H9 (cell line): Measurements from ENCODE around the gene RELL1. TPM values are rescaled to one million over a fixed set of nuclear protein-coding genes. Genes with fewer than 3 reads are reported as not detected.

ENCODE experiments used
- DNase-seq: peaks from one replicate; pipeline ENCODE4 v3.0.0-alpha.2; 2017
- H2AFZ ChIP-seq: one replicate; pipeline ENCODE4 v1.6.1; 2013; ENCODE audit warnings: mild to moderate bottlenecking, low read length, control low read depth, moderate library complexity
- H2AK5ac ChIP-seq: 2 replicates; pipeline ENCODE4 v1.6.1; 2013; ENCODE audit warnings: low read length, control low read depth, mixed read lengths; ENCODE audit not compliant: insufficient read length
- H2BK120ac ChIP-seq: one replicate; pipeline ENCODE4 v1.6.1; 2013; ENCODE audit warnings: low read depth, mild to moderate bottlenecking, low read length, control low read depth, inconsistent platforms; ENCODE audit not compliant: poor library complexity, severe bottlenecking
- H2BK12ac ChIP-seq: 2 replicates; pipeline ENCODE4 v1.6.1; 2013; ENCODE audit warnings: low read length, control low read depth, mixed read lengths, low read depth; ENCODE audit not compliant: insufficient read length
- H2BK15ac ChIP-seq: 2 replicates; pipeline ENCODE4 v1.6.1; 2013; ENCODE audit warnings: low read depth, low read length, control low read depth
- H2BK20ac ChIP-seq: one replicate; pipeline ENCODE4 v1.6.1; 2013; ENCODE audit warnings: low read depth, mild to moderate bottlenecking, low read length, control low read depth, inconsistent platforms; ENCODE audit not compliant: poor library complexity, severe bottlenecking
- H2BK5ac ChIP-seq: 2 replicates; pipeline ENCODE4 v1.6.1; 2013; ENCODE audit warnings: low read length, control low read depth, mixed read lengths; ENCODE audit not compliant: insufficient read length
- H3K14ac ChIP-seq: 2 replicates; pipeline ENCODE4 v1.6.1; 2013; ENCODE audit warnings: low read length, control low read depth; ENCODE audit not compliant: insufficient read depth
- H3K18ac ChIP-seq: 2 replicates; pipeline ENCODE4 v1.6.1; 2013; ENCODE audit warnings: low read depth, mild to moderate bottlenecking, mixed read lengths, low read length, control low read depth; ENCODE audit not compliant: insufficient read length
- H3K23ac ChIP-seq: 2 replicates; pipeline ENCODE4 v1.6.1; 2013; ENCODE audit warnings: low read length, control low read depth, mixed read lengths, low read depth; ENCODE audit not compliant: insufficient read length
- H3K23me2 ChIP-seq: 2 replicates; pipeline ENCODE4 v1.6.1; 2013; ENCODE audit warnings: low read depth, mild to moderate bottlenecking, mixed read lengths, low read length, control low read depth; ENCODE audit not compliant: insufficient read length, poor library complexity, severe bottlenecking
- H3K27ac ChIP-seq: 2 replicates; pipeline ENCODE4 v1.5.1; 2013; ENCODE audit warnings: low read length, control low read depth, mixed read lengths, low read depth; ENCODE audit not compliant: insufficient read length
- H3K27me3 ChIP-seq: 2 replicates; pipeline ENCODE4 v1.6.1; 2013; ENCODE audit warnings: low read length, control low read depth, inconsistent platforms; ENCODE audit not compliant: insufficient read depth
- H3K4ac ChIP-seq: 2 replicates; pipeline ENCODE4 v1.6.1; 2013; ENCODE audit warnings: low read depth, mild to moderate bottlenecking, control low read depth, inconsistent platforms, low read length, moderate library complexity
- H3K4me1 ChIP-seq: 2 replicates; pipeline ENCODE4 v1.6.1; 2013; ENCODE audit warnings: low read length, control low read depth, inconsistent platforms; ENCODE audit not compliant: insufficient read depth
- H3K4me2 ChIP-seq: 2 replicates; pipeline ENCODE4 v1.6.1; 2013; ENCODE audit warnings: low read length, control low read depth, mixed read lengths; ENCODE audit not compliant: insufficient read length, insufficient read depth
- H3K56ac ChIP-seq: 2 replicates; pipeline ENCODE4 v1.6.1; 2013; ENCODE audit warnings: low read depth, mild to moderate bottlenecking, mixed read lengths, low read length, control low read depth; ENCODE audit not compliant: insufficient read length
- H3K79me1 ChIP-seq: 2 replicates; pipeline ENCODE4 v1.6.1; 2013; ENCODE audit warnings: low read depth, mild to moderate bottlenecking, moderate library complexity, low read length, control low read depth, inconsistent platforms; ENCODE audit not compliant: insufficient read depth, poor library complexity, severe bottlenecking
- H3K79me2 ChIP-seq: 2 replicates; pipeline ENCODE4 v1.6.1; 2013; ENCODE audit warnings: low read length, control low read depth, inconsistent platforms; ENCODE audit not compliant: insufficient read depth
- H3K9ac ChIP-seq: 2 replicates; pipeline ENCODE4 v1.6.1; 2013; ENCODE audit warnings: low read length, control low read depth, mixed read lengths; ENCODE audit not compliant: insufficient read length; ENCODE audit errors: extremely low read depth
- H3K9me3 ChIP-seq: one replicate; pipeline ENCODE4 v1.6.1; 2013; ENCODE audit warnings: low read depth, low read length, inconsistent platforms; ENCODE audit not compliant: control insufficient read depth
- H3T11ph ChIP-seq: one replicate; pipeline ENCODE4 v1.6.1; 2013; ENCODE audit warnings: mild to moderate bottlenecking, low read length, control low read depth, inconsistent platforms
- H4K20me1 ChIP-seq: one replicate; pipeline ENCODE4 v1.6.1; 2013; ENCODE audit not compliant: control insufficient read depth, insufficient read length, insufficient read depth
- H4K5ac ChIP-seq: 2 replicates; pipeline ENCODE4 v1.6.1; 2013; ENCODE audit warnings: low read depth, mild to moderate bottlenecking, mixed read lengths, low read length, control low read depth; ENCODE audit not compliant: insufficient read length
- H4K8ac ChIP-seq: replicated peaks from 2 replicates; pipeline ENCODE4 v1.6.1; 2013; ENCODE audit warnings: low read length, control low read depth, mixed read lengths, low read depth; ENCODE audit not compliant: insufficient read length
- H4K91ac ChIP-seq: 2 replicates; pipeline ENCODE4 v1.6.1; 2013; ENCODE audit warnings: low read depth, mild to moderate bottlenecking, moderate library complexity, mixed read lengths, low read length, control low read depth; ENCODE audit not compliant: insufficient read length
- H3K27ac Mint-ChIP-seq, 3 experiments: 2 replicates in 2 of 3; 3 replicates in 1 of 3; pipeline ENCODE4 v1.8.0; 2020 to 2021; ENCODE audit warnings: mixed read lengths in 3 of 3, mild to moderate bottlenecking in 1 of 3, moderate library complexity in 1 of 3
- H3K27me3 Mint-ChIP-seq: 2 replicates; pipeline ENCODE4 v1.8.0; 2021; ENCODE audit warnings: low read depth, mild to moderate bottlenecking, moderate library complexity, mixed read lengths
- H3K36me3 Mint-ChIP-seq, 3 experiments: 2 replicates in 2 of 3; 3 replicates in 1 of 3; pipeline ENCODE4 v1.8.0; 2020 to 2021; ENCODE audit warnings: low read depth in 3 of 3, mixed read lengths in 3 of 3; ENCODE audit not compliant: insufficient read depth in 1 of 3
- H3K4me1 Mint-ChIP-seq, 2 experiments: 2 replicates each; pipeline ENCODE4 v1.8.0; 2020; ENCODE audit warnings: mixed read lengths in 2 of 2
- H3K4me3 Mint-ChIP-seq, 2 experiments: 2 replicates in 1 of 2; 3 replicates in 1 of 2; pipeline ENCODE4 v1.8.0; 2020 to 2021; ENCODE audit warnings: mild to moderate bottlenecking in 2 of 2, mixed read lengths in 2 of 2, moderate library complexity in 1 of 2
- H3K9me3 Mint-ChIP-seq, 2 experiments: 2 replicates in 1 of 2; 3 replicates in 1 of 2; pipeline ENCODE4 v1.8.0; 2020; ENCODE audit warnings: mild to moderate bottlenecking in 2 of 2, mixed read lengths in 2 of 2, moderate library complexity in 1 of 2
- CTCF ChIP-seq: fragments of 200-600 bp; sonication (generic); conservative IDR thresholded peaks from 3 replicates; pipeline ENCODE4 v1.8.0; 2021; ENCODE audit warnings: antibody characterized with exemption, mild to moderate bottlenecking
- WGBS: extraction: QIAGEN DNeasy Blood & Tissue Kit; methylation state at CpG from one replicate; pipeline ENCODE4 v1.1.7; 2013; ENCODE audit warnings: missing lambda C conversion rate, low lambda C conversion rate, mixed read lengths; ENCODE audit not compliant: insufficient read length; ENCODE audit errors: extremely low coverage; 5-methylcytosine and 5-hydroxymethylcytosine counted together
- total RNA-seq: library from RNA; stranded (reverse); gene quantifications from 2 replicates; pipeline ENCODE4 v1.2.1, GENCODE V29; 2021

RELL1 gene
- total RNA-seq, 1 experiment from 2014 or later = 10.8 TPM

- H4K20me1 ChIP-seq = no peaks in the 10 kb centered on the region
- peaks cover 4 to 10% of the 10 kb centered on the region in 2 experiments; a peak in 3 of 5 replicates for H3K9me3 Mint-ChIP-seq
- H3K23ac ChIP-seq = no peak overlapping the region
- H3K14ac ChIP-seq = no peak overlapping the region
- no peak overlapping the region for H3K4me2 ChIP-seq
- H3K18ac ChIP-seq = no peak overlapping the region
- no peak overlapping the region for H4K91ac ChIP-seq
- H3K23me2 ChIP-seq = no peaks in the 10 kb centered on the region
- peaks cover 16 to 17% of the 10 kb centered on the region in 2 experiments for H3K4me1 Mint-ChIP-seq
- H3K4me1 ChIP-seq = no peaks in the 10 kb centered on the region
- DNase-seq = no peak
- no peak overlapping the region for H3K27ac ChIP-seq
- H3K56ac ChIP-seq = no peak overlapping the region
- no peak overlapping the region for H2BK5ac ChIP-seq
- no CpG with 5 or more reads among the region's 5 CpGs for WGBS
- H4K8ac ChIP-seq = no peak overlapping the region
- no peaks in the 10 kb centered on the region for H3K9me3 ChIP-seq
- no peak overlapping the region for H3K27ac Mint-ChIP-seq
- no peaks in the 10 kb centered on the region; a peak in 1 of 7 replicates for H3K36me3 Mint-ChIP-seq
- H2BK120ac ChIP-seq = no peak overlapping the region
- no peaks in the 10 kb centered on the region for H3K27me3 Mint-ChIP-seq
- TF ChIP-seq CTCF = no peak
- H3K79me1 ChIP-seq = no peaks in the 10 kb centered on the region
- no peak overlapping the region for H4K5ac ChIP-seq
- H2BK15ac ChIP-seq = no peak overlapping the region
- H3T11ph ChIP-seq = no peak overlapping the region
- no peak overlapping the region for H3K4me3 Mint-ChIP-seq
- no peak overlapping the region for H2BK20ac ChIP-seq
- H2AK5ac ChIP-seq = no peak overlapping the region
- no peak overlapping the region for H2BK12ac ChIP-seq
- H3K79me2 ChIP-seq = no peaks in the 10 kb centered on the region
- H3K4ac ChIP-seq = no peak overlapping the region
- H2AFZ ChIP-seq = no peak overlapping the region
- H3K27me3 ChIP-seq = no peaks in the 10 kb centered on the region
- H3K9ac ChIP-seq = no peak overlapping the region
Observed at GRCh38 chr4:37693450-37694190, 7.4 kb upstream of the RELL1 start.
